HS-5 (cell line): ENCODE measurements around the gene SLC6A1.
A peak's percentile ranks its signal among the peaks of the same experiment; 100 is the strongest.
"Not testable (repeated sequence)": the region's sequence is repeated elsewhere in the genome, so short reads cannot be mapped to it uniquely, and the experiment has no call there.

ENCODE experiments used
- DNase-seq: peaks from one replicate; pipeline ENCODE4 v3.0.0-alpha.2; 2012; ENCODE audit warnings: low read depth

Gene SLC6A1

GRCh38 chr3:11060500-11061251, 68.1 kb downstream of the SLC6A1 start:
- no peak for DNase-seq

- not testable (repeated sequence) for DNase-seq
These were observed 68.8 kb downstream of the SLC6A1 start for GRCh38 chr3:11061268-11061871.

- DNase-seq, result no peak
These were observed 70.2 kb downstream of the SLC6A1 start for GRCh38 chr3:11062704-11063103.

GRCh38 chr3:11071096-11071755, 78.7 kb downstream of the SLC6A1 start:
- DNase-seq, result no peak

GRCh38 chr3:11072631-11073030, 80.1 kb downstream of the SLC6A1 start:
- DNase-seq, result no peak

GRCh38 chr3:11074011-11074410, 81.5 kb downstream of the SLC6A1 start:
- no peak for DNase-seq

GRCh38 chr3:11074451-11074850, 81.9 kb downstream of the SLC6A1 start:
- no peak for DNase-seq

GRCh38 chr3:11075122-11075521, 82.6 kb downstream of the SLC6A1 start:
- DNase-seq, result not testable (repeated sequence)

GRCh38 chr3:11076711-11077110, 84.2 kb downstream of the SLC6A1 start:
- DNase-seq, result no peak

GRCh38 chr3:11077466-11077865, 84.9 kb downstream of the SLC6A1 start:
- DNase-seq, result peak; percentile 52

- no peak for DNase-seq
These were observed 86.4 kb downstream of the SLC6A1 start for GRCh38 chr3:11078826-11079515.

- no peak for DNase-seq
These were observed 87.9 kb downstream of the SLC6A1 start for GRCh38 chr3:11080492-11080891.

- no peak for DNase-seq
These were observed 91.5 kb downstream of the SLC6A1 start for GRCh38 chr3:11084098-11084497.

GRCh38 chr3:11084677-11085076, 92.1 kb downstream of the SLC6A1 start:
- no peak for DNase-seq

GRCh38 chr3:11085093-11085840, 92.7 kb downstream of the SLC6A1 start:
- DNase-seq, result peak; percentile 25

- no peak for DNase-seq
These were observed 94.3 kb downstream of the SLC6A1 start for GRCh38 chr3:11086856-11087255.

- DNase-seq, result no peak
These were observed 95.5 kb downstream of the SLC6A1 start for GRCh38 chr3:11088066-11088465.

- no peak for DNase-seq
These were observed 96.3 kb downstream of the SLC6A1 start for GRCh38 chr3:11088831-11089230.
